Femur (tissue), 1 donor: ENCODE results near the gene DDX50.
"Not testable (repeated sequence)": the region's sequence is repeated elsewhere in the genome, so short reads cannot be mapped to it uniquely, and the experiment has no call there.

ENCODE experiments used
- DNase-seq: peaks from one replicate; pipeline ENCODE4 v3.0.0-alpha.2; 2017

DDX50 gene

GRCh38 chr10:68901105-68901927 lies at the start of gene DDX50:
Gene DDX50, plus strand, starts transcription at chr10:68901315. Its CDS starts 70 bp downstream, at chr10:68901385.
- peak; percentile 98 for DNase-seq

- no peak for DNase-seq
Measured at GRCh38 chr10:68856352-68856751, 44.8 kb upstream of the DDX50 start.

DNA sequence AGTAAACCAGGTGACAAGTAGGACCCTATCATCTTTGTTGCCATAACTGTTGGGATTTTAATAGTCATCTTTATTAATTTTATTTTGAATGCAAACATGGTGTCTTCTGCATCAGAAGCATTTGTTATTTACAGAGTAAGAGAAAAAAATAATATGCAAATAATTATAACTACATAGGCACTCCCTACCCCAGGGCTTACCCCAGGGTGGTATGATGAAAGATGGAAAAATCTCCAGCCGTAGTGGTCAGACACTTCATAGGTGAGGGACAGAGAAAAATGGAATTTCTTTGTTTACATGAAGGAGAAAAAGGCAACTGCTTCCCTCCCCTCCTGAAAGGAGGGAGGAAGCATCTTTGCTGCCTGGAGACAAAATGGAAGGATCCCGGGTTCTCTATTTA lies 44.1 kb upstream of the DDX50 start:
- DNase-seq = no peak

GRCh38 chr10:68861253-68861652 lies 39.9 kb upstream of the DDX50 start:
- DNase-seq = no peak

DNA sequence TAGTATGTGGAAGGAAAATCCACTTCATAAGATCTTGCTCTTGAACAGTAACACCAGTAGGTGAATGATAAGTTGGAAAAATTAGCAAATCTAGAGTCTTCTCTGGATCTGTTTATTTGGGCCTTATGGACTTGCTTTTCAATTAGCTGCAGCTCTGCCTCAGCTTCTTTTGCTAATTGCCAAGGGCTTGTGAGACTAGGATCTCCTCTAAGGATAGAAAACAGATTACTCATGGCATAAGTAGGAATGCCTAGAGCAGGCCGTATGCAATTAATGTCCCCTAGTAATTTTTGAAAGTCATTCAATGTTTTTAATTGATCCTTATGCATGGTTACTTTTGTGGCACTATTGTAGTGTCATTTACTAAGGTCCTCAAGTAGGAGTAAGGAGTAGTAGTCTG lies 36.5 kb upstream of the DDX50 start:
- DNase-seq = no peak

- DNase-seq = not testable (repeated sequence)
Measured at GRCh38 chr10:68868173-68868572, 32.9 kb upstream of the DDX50 start.

GRCh38 chr10:68869623-68870022 lies 31.5 kb upstream of the DDX50 start:
- DNase-seq = no peak

GRCh38 chr10:68870061-68870460 lies 31.1 kb upstream of the DDX50 start:
- no peak for DNase-seq

- no peak for DNase-seq
Measured at GRCh38 chr10:68870545-68871104, 30.5 kb upstream of the DDX50 start.

- peak; percentile 25 for DNase-seq
Measured at GRCh38 chr10:68871105-68871711, 29.9 kb upstream of the DDX50 start.

DNA sequence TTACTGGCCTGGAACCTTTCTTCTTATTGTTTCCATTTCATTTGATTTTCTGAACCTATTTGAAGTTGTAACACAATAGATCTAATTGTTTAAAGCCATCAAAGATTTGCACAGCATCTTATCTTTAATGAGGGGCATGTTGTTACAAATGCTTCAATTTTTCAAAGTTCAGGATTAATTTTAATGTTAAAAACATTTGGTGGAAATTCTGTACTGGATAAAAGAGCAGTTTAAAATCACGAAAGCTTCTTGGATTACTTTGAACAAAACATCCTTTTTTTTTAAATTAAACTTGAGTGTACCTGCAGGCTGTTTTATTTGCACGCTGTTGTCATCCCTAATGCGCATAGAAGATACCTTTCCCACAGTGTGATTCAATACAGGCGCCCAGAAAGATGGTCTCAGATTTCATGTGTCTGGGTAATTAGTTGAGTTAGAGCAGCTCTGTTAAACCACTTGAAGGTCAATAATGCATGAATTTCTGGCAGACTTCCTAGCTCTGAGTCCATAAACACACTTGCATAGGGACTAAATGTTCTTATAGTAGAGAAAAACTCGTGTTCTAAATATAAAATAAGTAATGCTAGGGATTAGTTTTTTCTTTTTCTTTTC lies 29.3 kb upstream of the DDX50 start:
- peak; percentile 47 for DNase-seq

- DNase-seq = no peak
Measured at GRCh38 chr10:68876246-68877138, 24.6 kb upstream of the DDX50 start.

GRCh38 chr10:68877482-68878110 lies 23.5 kb upstream of the DDX50 start:
- DNase-seq = no peak

DNA sequence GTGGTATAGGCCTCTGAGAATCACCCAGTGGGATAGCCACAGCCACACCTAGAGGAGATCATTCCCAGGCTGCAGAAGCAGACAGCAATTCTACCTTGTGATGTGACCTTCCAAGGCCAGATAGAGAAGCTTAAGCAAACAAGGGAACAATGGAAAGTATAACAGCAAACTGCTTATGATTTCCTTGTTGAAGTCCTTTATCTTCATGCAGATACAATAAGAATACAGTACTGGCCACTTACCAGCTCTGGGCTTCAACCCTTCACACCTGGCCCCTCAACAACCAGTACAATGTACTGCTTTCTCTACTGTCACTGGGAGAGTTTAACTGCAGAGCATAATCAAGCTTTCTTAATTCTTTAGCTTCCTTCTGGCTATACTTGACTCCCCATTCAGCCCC lies 22.6 kb upstream of the DDX50 start:
- DNase-seq = no peak

GRCh38 chr10:68879628-68880027 lies 21.5 kb upstream of the DDX50 start:
- no peak for DNase-seq

- DNase-seq = no peak
Measured at GRCh38 chr10:68880181-68880580, 20.9 kb upstream of the DDX50 start.

DNA sequence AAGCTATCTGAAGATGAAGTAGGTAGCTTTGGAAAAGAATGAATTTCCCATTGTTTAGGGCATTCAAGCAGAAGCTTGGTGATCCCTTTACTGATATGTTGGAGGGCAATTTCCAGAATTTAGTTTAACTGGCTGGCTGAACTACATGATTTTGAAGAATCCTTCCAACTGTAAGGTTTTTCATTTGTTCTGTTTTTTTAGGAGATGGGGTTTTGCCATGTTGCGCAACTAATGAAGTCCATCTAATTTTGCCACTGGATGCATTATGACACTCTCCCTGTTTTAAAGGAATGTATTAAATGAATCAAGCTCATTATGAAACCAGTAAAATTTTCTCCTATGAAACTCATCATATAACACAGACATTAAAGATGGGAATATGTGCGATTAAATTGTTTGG lies 6.1 kb upstream of the DDX50 start:
- no peak for DNase-seq

GRCh38 chr10:68897336-68897741 lies 3.8 kb upstream of the DDX50 start:
- peak; percentile 70 for DNase-seq

GRCh38 chr10:68899186-68899745 lies 1.8 kb upstream of the DDX50 start:
- no peak for DNase-seq

DNA sequence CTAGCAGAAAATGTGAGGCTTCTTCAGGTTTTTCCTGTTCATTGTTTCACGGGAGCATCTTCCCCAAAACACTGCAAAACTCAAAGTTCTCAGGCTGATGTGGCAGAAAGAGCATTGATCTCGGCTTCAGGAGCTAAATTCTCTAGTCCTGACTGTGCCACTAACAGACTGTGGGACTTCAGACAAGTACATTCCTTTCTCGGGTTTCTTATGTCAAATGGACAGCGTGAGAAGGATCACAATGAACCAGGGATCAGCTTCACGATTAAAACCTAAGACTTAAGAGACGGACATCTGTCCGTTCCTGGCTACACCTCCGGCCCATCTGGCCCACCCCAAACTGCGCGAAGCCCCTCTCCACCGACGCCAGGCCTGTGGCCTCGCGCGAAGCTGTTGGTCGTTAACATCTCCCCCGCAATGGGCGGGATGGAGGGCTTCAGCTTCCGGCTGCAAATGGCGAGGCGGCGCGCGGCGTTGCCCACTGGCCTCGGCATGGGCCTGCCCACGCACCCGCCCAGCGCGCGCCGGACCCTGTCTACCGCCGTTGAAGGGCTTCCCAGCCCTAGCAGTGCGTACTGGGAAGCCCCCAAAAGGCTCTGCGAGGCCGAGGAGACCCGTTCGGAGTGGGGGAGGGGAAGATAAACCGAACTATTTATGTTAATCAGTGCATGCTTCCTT lies 549 bp upstream of the DDX50 start:
- no peak for DNase-seq

- DNase-seq = no peak
Measured at GRCh38 chr10:68902382-68902781, 1.3 kb downstream of the DDX50 start.
